Endothelial cell of umbilical vein (primary cell): ENCODE results near the gene TMED5. TPM values are rescaled to one million over a fixed set of nuclear protein-coding genes. Genes with fewer than 3 reads are reported as not detected.

ENCODE experiments used
- BruUV-seq: library from RNA; stranded (reverse); fragments of 400-500 nt; replicated peaks from 2 replicates; lab custom pipeline; 2021; lab: Mats Ljungman, UMichigan
- CTCF ChIA-PET: fragments of 300-600, 350-600 bp; sonication (Branson Sonifier 250); formaldehyde crosslinking; loops from one replicate; lab custom pipeline; 2021; ENCODE audit warnings: antibody characterized with exemption, inconsistent platforms; lab: Charles Lee
- POLR2A ChIA-PET: fragments of 300-600, 350-600 bp; sonication (Branson Sonifier 250); formaldehyde crosslinking; loops from one replicate; lab custom pipeline; 2021; ENCODE audit warnings: antibody characterized with exemption, inconsistent platforms; lab: Charles Lee
- DNase-seq: peaks from one replicate; pipeline ENCODE4 v3.0.0-alpha.2; 2011; ENCODE audit warnings: low read depth, low spot score
- FAIRE-seq: peaks from 2 replicates; lab custom pipeline; 2011; peaks lifted over from hg19 to GRCh38; lab: Jason Lieb, UNC
- H2AFZ ChIP-seq: 2 replicates; pipeline ENCODE4 v1.6.0; 2012; ENCODE audit warnings: low read depth, low read length, control low read depth, inconsistent platforms
- H3K27ac ChIP-seq: 2 replicates; pipeline ENCODE4 v1.5.1; 2011; ENCODE audit warnings: low read depth, mild to moderate bottlenecking, control low read depth, low read length, moderate library complexity; ENCODE audit not compliant: insufficient read depth
- H3K27me3 ChIP-seq, 2 experiments: 2 replicates each; pipeline versions ENCODE4 v1.6.0 to v1.6.1; 2011; ENCODE audit warnings: low read length in 2 of 2, mixed read lengths in 1 of 2; ENCODE audit not compliant: control insufficient read depth in 2 of 2, insufficient read depth in 2 of 2
- H3K36me3 ChIP-seq, 2 experiments: 2 replicates in 1 of 2; 3 replicates in 1 of 2; pipeline ENCODE4 v1.5.1; 2011; ENCODE audit warnings: low read length in 2 of 2, mild to moderate bottlenecking in 1 of 2, moderate library complexity in 1 of 2; ENCODE audit not compliant: control insufficient read depth in 2 of 2, insufficient read depth in 2 of 2; ENCODE audit errors: extremely low read depth in 1 of 2
- H3K4me1 ChIP-seq: 3 replicates; pipeline ENCODE4 v1.5.1; 2011; ENCODE audit warnings: mild to moderate bottlenecking, low read length; ENCODE audit not compliant: control insufficient read depth, insufficient read depth; ENCODE audit errors: extremely low read depth
- H3K4me2 ChIP-seq: 2 replicates; pipeline ENCODE4 v1.6.1; 2011; ENCODE audit warnings: low read length, control low read depth, mixed read lengths; ENCODE audit not compliant: insufficient read depth
- H3K4me3 ChIP-seq, 3 experiments: fragments of 200-600 bp in 1 of 3; sonication (generic), shearing (Covaris generic) in 1 of 3; replicated peaks in 1 of 3; 2 replicates each; pipeline ENCODE4 v1.5.1; 2011 to 2016; ENCODE audit warnings: control low read depth in 3 of 3, low read length in 3 of 3, mild to moderate bottlenecking in 2 of 3, inconsistent platforms in 1 of 3, low read depth in 1 of 3, moderate library complexity in 1 of 3; ENCODE audit not compliant: insufficient read depth in 1 of 3
- H3K79me2 ChIP-seq: 2 replicates; pipeline ENCODE4 v1.6.0; 2012; ENCODE audit warnings: low read length, inconsistent platforms; ENCODE audit not compliant: control insufficient read depth, insufficient read depth
- H3K9ac ChIP-seq: replicated peaks from 2 replicates; pipeline ENCODE3; 2011; ENCODE audit warnings: low read length, control low read depth; ENCODE audit not compliant: insufficient read depth; ENCODE audit errors: extremely low read depth
- H3K9me1 ChIP-seq: replicated peaks from 3 replicates; pipeline ENCODE4 v1.6.0; 2011; ENCODE audit warnings: mild to moderate bottlenecking, low read length; ENCODE audit not compliant: control insufficient read depth, insufficient read depth; ENCODE audit errors: extremely low read depth
- H3K9me3 ChIP-seq: replicated peaks from 2 replicates; pipeline ENCODE4 v1.5.1; 2012; ENCODE audit warnings: low read length, inconsistent platforms; ENCODE audit not compliant: control insufficient read depth, insufficient read depth
- H4K20me1 ChIP-seq: replicated peaks from 2 replicates; pipeline ENCODE3; 2011; ENCODE audit warnings: mild to moderate bottlenecking, low read length; ENCODE audit not compliant: control insufficient read depth, insufficient read depth; ENCODE audit errors: extremely low read depth
- CTCF ChIP-seq, 2 donors: IDR thresholded peaks; 1 replicate in 1 of 2; 2 replicates in 1 of 2; pipeline ENCODE4 v1.5.1; 2011; ENCODE audit warnings: low read length in 2 of 2, mild to moderate bottlenecking in 2 of 2, moderate library complexity in 2 of 2, control low read depth in 1 of 2, inconsistent platforms in 1 of 2, low read depth in 1 of 2; ENCODE audit not compliant: insufficient read depth in 1 of 2; ENCODE audit errors: extremely low read depth in 1 of 2
- EZH2 ChIP-seq: IDR thresholded peaks from 2 replicates; pipeline ENCODE4 v1.6.1; 2012; ENCODE audit warnings: borderline replicate concordance, low read depth, mild to moderate bottlenecking, moderate library complexity, low read length, inconsistent platforms; ENCODE audit not compliant: severe bottlenecking
- FOS ChIP-seq: IDR thresholded peaks from 2 replicates; pipeline ENCODE4 v1.6.1; 2011; ENCODE audit warnings: mild to moderate bottlenecking, low read length, moderate library complexity, borderline replicate concordance; ENCODE audit not compliant: insufficient read depth
- GATA2 ChIP-seq: IDR thresholded peaks from 2 replicates; pipeline ENCODE4 v1.7.0; 2011; ENCODE audit warnings: low read depth, mild to moderate bottlenecking, moderate library complexity, mixed read lengths, low read length; ENCODE audit not compliant: insufficient read length, insufficient read depth
- JUN ChIP-seq: IDR thresholded peaks from 2 replicates; pipeline ENCODE4 v1.6.1; 2011; ENCODE audit warnings: borderline replicate concordance, low read depth; ENCODE audit not compliant: insufficient read length, insufficient read depth
- MAX ChIP-seq: IDR thresholded peaks from 2 replicates; pipeline ENCODE4 v1.6.1; 2011; ENCODE audit not compliant: insufficient read depth, insufficient read length
- MYC ChIP-seq: IDR thresholded peaks from one replicate; pipeline ENCODE4 v1.6.1; 2011; ENCODE audit warnings: mild to moderate bottlenecking, low read depth, low read length
- POLR2A ChIP-seq: IDR thresholded peaks from 2 replicates; pipeline ENCODE4 v1.6.1; 2012; ENCODE audit warnings: low read depth, mild to moderate bottlenecking, control low read depth, low read length
- POLR2AphosphoS5 ChIP-seq: IDR thresholded peaks from 2 replicates; pipeline ENCODE4 v1.6.1; 2012; ENCODE audit warnings: low read depth, mild to moderate bottlenecking, control low read depth, low read length, moderate library complexity; ENCODE audit not compliant: insufficient read depth
- dilution Hi-C: fragments of 300-500 bp; cut with MboI; formaldehyde crosslinking; loops from one replicate; pipeline ENCODE4 v1.15.0; 2019; ENCODE audit warnings: low sequenced_read_pairs; ENCODE audit not compliant: extremely low pct_ligation_motif_present
- intact Hi-C: fragments of 100-400 bp; cut with micrococcal nuclease; formaldehyde crosslinking; loops from one replicate; pipeline ENCODE4 v1.10.0; 2022
- polyA plus RNA-seq, 4 experiments: library from polyadenylated mRNA; depleted of rRNA in 3 of 4; stranded (reverse) in 3 of 4; unstranded in 1 of 4; fragments of >200 nt; gene quantifications; 2 replicates each; pipeline versions ENCODE4 v1.2.1 to v1.2.3, GENCODE V29; 2011 to 2012; ENCODE audit warnings: missing spikeins in 1 of 4
- total RNA-seq: library from RNA; stranded (reverse); gene quantifications from 2 replicates; pipeline ENCODE4 v1.2.3, GENCODE V29; 2021

TMED5 gene
- total and polyA plus RNA-seq, 2 donors (not counting 3 experiments of a cell fraction or from before 2014, with no cell fraction given): 24.2 to 51.2 TPM

GRCh38 chr1:93106226-93106625, 74.0 kb downstream of the TMED5 start:
- ChIA-PET CTCF (no interaction called here), POLR2A (no interaction called here)
- Histone ChIP-seq H3K27me3 (no peaks in the 10 kb centered on the region), H3K27ac (no peak overlapping the region), H3K36me3 (no peaks in the 10 kb centered on the region), H3K9me3 (no peaks in the 10 kb centered on the region), H3K4me2 (no peak overlapping the region), H3K9me1 (no peaks in the 10 kb centered on the region), H3K79me2 (peaks cover 81% of the 10 kb centered on the region), H3K4me3 (no peak overlapping the region), H3K4me1 (no peaks in the 10 kb centered on the region), H3K9ac (no peak overlapping the region), H2AFZ (no peak overlapping the region), H4K20me1 (peaks cover 6% of the 10 kb centered on the region)
- intact Hi-C loops (no loop called here), dilution Hi-C loops (no loop called here)
- FAIRE-seq (no peak), DNase-seq (no peak)
- no TSS peak for BruUV-seq
- TF ChIP-seq POLR2A: no peak
- TF ChIP-seq EZH2: no peak
- TF ChIP-seq MAX: no peak
- no peak for TF ChIP-seq POLR2AphosphoS5
- TF ChIP-seq JUN: no peak
- TF ChIP-seq FOS: no peak
- no peak for TF ChIP-seq CTCF (IDR thresholded peaks at IDR 0.05; ENCODE audit: extremely low read depth in 1 of 2, insufficient read depth in 1 of 2, low read depth in 1 of 2, low read length in 2 of 2)
- TF ChIP-seq GATA2: no peak
- no peak for TF ChIP-seq MYC
